Activated CD8-positive, alpha-beta memory T cell treated with anti-CD3 and anti-CD28 coated beads, Interleukin-2, amount 10 ng/mL, durations not matched to agents 7 days and 5 days (primary cell): ENCODE results near the gene ADSS1. TPM values are rescaled to one million over a fixed set of nuclear protein-coding genes. Genes with fewer than 3 reads are reported as not detected.
A peak's percentile ranks its signal among the peaks of the same experiment; 100 is the strongest.
"Not testable (repeated sequence)": the region's sequence is repeated elsewhere in the genome, so short reads cannot be mapped to it uniquely, and the experiment has no call there.

ENCODE experiments used
- ATAC-seq: fragments of 150-1000 bp; cut with Tn5 transposase; one replicate; pipeline ENCODE4 v1.10.0; 2021; ENCODE audit warnings: moderate library complexity
- CTCF ChIA-PET: fragments of 350-600 bp; sonication (Branson Sonifier 250); formaldehyde crosslinking; loops from one replicate; lab custom pipeline; 2021; ENCODE audit warnings: antibody characterized with exemption; lab: Charles Lee
- DNase-seq: peaks from one replicate; pipeline ENCODE4 v3.0.0-alpha.2; 2020
- H3K27ac Mint-ChIP-seq: one replicate; pipeline ENCODE4 v1.8.0; 2021; ENCODE audit warnings: mild to moderate bottlenecking, mixed read lengths
- H3K27me3 Mint-ChIP-seq: one replicate; pipeline ENCODE4 v1.8.0; 2021; ENCODE audit warnings: mixed read lengths
- H3K36me3 Mint-ChIP-seq: one replicate; pipeline ENCODE4 v1.8.0; 2021; ENCODE audit warnings: mild to moderate bottlenecking, mixed read lengths
- H3K4me1 Mint-ChIP-seq: one replicate; pipeline ENCODE4 v1.8.0; 2021; ENCODE audit warnings: mixed read lengths
- H3K4me3 Mint-ChIP-seq: one replicate; pipeline ENCODE4 v1.8.0; 2021; ENCODE audit warnings: mild to moderate bottlenecking, moderate library complexity, mixed read lengths
- H3K9me3 Mint-ChIP-seq: one replicate; pipeline ENCODE4 v1.8.0; 2022; ENCODE audit warnings: low read depth, mixed read lengths
- total RNA-seq, 2 experiments: library from RNA; stranded (reverse); gene quantifications; one replicate each; pipeline ENCODE4 v1.2.3, GENCODE V29; 2021

ADSS1 gene
- total RNA-seq, 2 experiments from 2014 or later: 2.5 to 3.5 TPM

DNA sequence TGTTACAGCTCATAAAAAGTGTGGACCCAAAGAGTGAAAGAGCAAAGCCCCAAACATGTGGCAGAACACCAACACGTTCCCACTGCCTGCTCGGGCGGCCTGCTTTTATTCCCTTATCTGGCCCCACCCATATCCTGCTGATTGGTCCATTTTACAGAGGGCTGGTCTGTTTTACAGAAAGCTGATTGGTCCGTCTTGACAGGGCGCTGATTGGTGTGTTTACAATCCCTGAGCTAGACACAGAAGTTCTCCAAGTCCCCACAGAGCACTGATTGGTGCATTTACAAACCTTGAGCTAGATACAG lies 26.7 kb downstream of the ADSS1 start:
- not testable (repeated sequence) for DNase-seq, ATAC-seq, H3K27me3 Mint-ChIP-seq, H3K9me3 Mint-ChIP-seq, H3K36me3 Mint-ChIP-seq, H3K27ac Mint-ChIP-seq
- Mint-ChIP-seq H3K4me1 (peaks cover 36% of the 10 kb centered on the region), H3K4me3 (peak overlapping the region; percentile 47)
- CTCF ChIA-PET: interaction anchor here (1.0 to 1.2 kb wide), 2 partner anchors 18 to 75 kb away, joined by 3 read pairs; no protein-coding TSS in a partner anchor

- CTCF ChIA-PET: interaction anchor here (0.5 to 8.9 kb wide), 21 partner anchors 12 to 729 kb away, joined by 3 to 76 read pairs (median 3); partner anchors contain the start of genes ADSS1 and ZBTB42
- H3K27ac Mint-ChIP-seq: peak overlapping the region; percentile 89
- peaks cover 36% of the 10 kb centered on the region for H3K4me1 Mint-ChIP-seq
- peak overlapping the region; percentile 87 for H3K4me3 Mint-ChIP-seq
- peaks cover 13% of the 10 kb centered on the region for H3K36me3 Mint-ChIP-seq
- DNase-seq: peak; percentile 50
- H3K9me3 Mint-ChIP-seq: no peaks in the 10 kb centered on the region
- no peak for ATAC-seq
- H3K27me3 Mint-ChIP-seq: no peaks in the 10 kb centered on the region
Observed at GRCh38 chr14:104751539-104752422, 27.8 kb downstream of the ADSS1 start.

DNA sequence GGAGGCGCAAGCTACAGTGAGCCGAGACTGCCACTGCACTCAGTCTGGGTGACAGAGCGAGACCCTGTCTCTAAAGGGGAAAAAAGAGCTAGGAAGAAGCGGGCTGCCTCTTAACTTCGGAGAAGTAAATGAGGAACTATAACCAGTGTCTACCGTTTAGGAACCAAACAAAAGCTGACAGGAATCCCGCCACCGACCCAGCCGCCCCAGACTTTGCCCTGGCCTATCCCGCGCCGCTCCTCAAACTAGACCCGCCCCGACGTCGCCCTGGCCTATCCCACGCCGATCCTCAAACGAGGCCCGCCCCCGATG lies 28.4 kb downstream of the ADSS1 start:
- Mint-ChIP-seq H3K27ac (peak overlapping the region; percentile 89), H3K4me1 (peaks cover 41% of the 10 kb centered on the region), H3K9me3 (no peaks in the 10 kb centered on the region), H3K36me3 (peaks cover 13% of the 10 kb centered on the region), H3K4me3 (peak overlapping the region; percentile 87), H3K27me3 (no peaks in the 10 kb centered on the region)
- CTCF ChIA-PET: interaction anchor here (0.5 to 8.9 kb wide), 21 partner anchors 9 to 832 kb away, joined by 3 to 76 read pairs (median 3); partner anchors contain the start of genes ADSS1 and ZBTB42
- DNase-seq (no peak), ATAC-seq (peak; percentile 4)

- Mint-ChIP-seq H3K36me3 (peaks cover 15% of the 10 kb centered on the region), H3K27me3 (no peaks in the 10 kb centered on the region), H3K27ac (peak within 1 kb of the TSS; percentile 89)
Observed at GRCh38 chr14:104752735-104753527, 28.9 kb downstream of the ADSS1 start, which contains the start of gene SIVA1. Gene SIVA1 (plus strand): TSS chr14:104753147. CDS start chr14:104753202, 55 bp downstream.

GRCh38 chr14:104753528-104754212 lies 29.6 kb downstream of the ADSS1 start:
- peaks cover 45% of the 10 kb centered on the region for H3K4me1 Mint-ChIP-seq
- CTCF ChIA-PET: interaction anchor here (1.1 to 8.9 kb wide), 9 partner anchors 10 to 73 kb away, joined by 3 to 76 read pairs (median 4); no protein-coding TSS in a partner anchor
- DNase-seq (peak; percentile 49), ATAC-seq (no peak)
- peak overlapping the region; percentile 87 for H3K4me3 Mint-ChIP-seq
- H3K36me3 Mint-ChIP-seq: peaks cover 15% of the 10 kb centered on the region
- peak overlapping the region; percentile 84 for H3K27ac Mint-ChIP-seq
- H3K27me3 Mint-ChIP-seq: no peaks in the 10 kb centered on the region
- H3K9me3 Mint-ChIP-seq: no peaks in the 10 kb centered on the region

More at GRCh38 chr14:104752735-104753527, 28.9 kb downstream of the ADSS1 start, which contains the start of gene SIVA1:
- Mint-ChIP-seq H3K4me3 (peak within 1 kb of the TSS; percentile 87), H3K9me3 (no peaks in the 10 kb centered on the region), H3K4me1 (peaks cover 45% of the 10 kb centered on the region)
- peak; percentile 100 for DNase-seq
- CTCF ChIA-PET: interaction anchor here (0.5 to 8.9 kb wide), 21 partner anchors 10 to 833 kb away, joined by 3 to 76 read pairs (median 3); partner anchors contain the start of genes ADSS1 and ZBTB42
- ATAC-seq: peak; percentile 94

DNA sequence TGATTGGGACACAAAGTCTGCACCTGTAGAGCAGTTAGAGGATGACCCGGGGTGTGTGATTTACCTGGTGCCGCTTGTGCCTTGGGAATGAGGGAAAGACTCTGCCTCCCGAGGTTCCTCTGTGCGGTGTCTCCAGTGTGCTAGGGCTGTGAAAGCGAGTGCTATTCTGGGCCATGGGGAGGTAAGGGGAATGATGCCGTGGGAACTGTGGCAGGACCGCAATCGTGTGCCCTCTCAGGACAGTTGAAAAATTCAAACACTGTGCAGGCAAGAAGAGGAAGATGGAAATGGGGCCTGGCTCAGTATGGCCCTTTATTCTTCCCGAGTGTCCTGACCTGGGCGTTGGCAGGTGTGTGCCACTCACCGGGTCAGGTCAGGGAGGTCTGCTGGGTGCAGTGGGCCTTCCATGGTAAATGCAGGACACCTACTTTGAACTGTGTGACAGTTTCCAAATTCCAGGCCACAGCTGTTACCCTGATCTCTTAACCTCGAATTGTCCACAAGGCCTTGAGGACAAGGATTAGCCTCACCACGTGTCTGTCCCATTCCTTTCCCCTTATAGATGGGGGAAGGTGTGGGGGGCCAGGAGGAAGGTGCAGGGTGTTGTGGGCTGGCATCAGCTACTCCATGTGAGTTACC lies 30.3 kb downstream of the ADSS1 start:
- CTCF ChIA-PET: interaction anchor here (1.1 to 8.9 kb wide), 5 partner anchors 9 to 72 kb away, joined by 3 to 76 read pairs (median 12); no protein-coding TSS in a partner anchor
- DNase-seq: no peak
- Mint-ChIP-seq H3K4me1 (peaks cover 45% of the 10 kb centered on the region), H3K9me3 (no peaks in the 10 kb centered on the region), H3K27me3 (no peaks in the 10 kb centered on the region), H3K4me3 (peak overlapping the region; percentile 87), H3K36me3 (peaks cover 17% of the 10 kb centered on the region), H3K27ac (peak overlapping the region; percentile 84)
- no peak for ATAC-seq

DNA sequence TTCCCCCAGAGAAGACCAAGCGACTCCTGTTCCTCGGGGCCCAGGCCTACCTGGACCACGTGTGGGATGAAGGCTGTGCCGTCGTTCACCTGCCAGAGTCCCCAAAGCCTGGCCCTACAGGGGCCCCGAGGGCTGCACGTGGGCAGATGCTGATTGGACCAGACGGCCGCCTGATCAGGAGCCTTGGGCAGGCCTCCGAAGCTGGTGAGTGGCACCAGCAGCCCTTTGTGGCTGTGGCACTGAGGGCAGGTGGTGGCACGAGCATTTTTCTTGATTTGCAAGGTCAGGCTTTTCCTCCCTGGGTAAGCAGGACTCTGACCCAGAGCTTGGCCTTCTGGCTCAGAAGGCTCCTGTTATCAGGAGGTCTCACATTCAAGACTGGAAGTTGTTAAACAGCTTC lies 31.6 kb downstream of the ADSS1 start:
- no peak overlapping the region for H3K27ac Mint-ChIP-seq
- peaks cover 42% of the 10 kb centered on the region for H3K4me1 Mint-ChIP-seq
- peaks cover 19% of the 10 kb centered on the region for H3K36me3 Mint-ChIP-seq
- no peaks in the 10 kb centered on the region for H3K9me3 Mint-ChIP-seq
- no peaks in the 10 kb centered on the region for H3K27me3 Mint-ChIP-seq
- DNase-seq (no peak), ATAC-seq (no peak)
- H3K4me3 Mint-ChIP-seq: no peak overlapping the region
- CTCF ChIA-PET: interaction anchor here (1.6 to 8.9 kb wide), 4 partner anchors 8 to 32 kb away, joined by 4 to 76 read pairs (median 9); partner anchors contain the start of gene ADSS1

GRCh38 chr14:104756477-104757237 lies 32.6 kb downstream of the ADSS1 start:
- ATAC-seq: no peak
- CTCF ChIA-PET: interaction anchor here (0.6 to 8.9 kb wide), 3 partner anchors 11 to 69 kb away, joined by 3 to 76 read pairs (median 6); partner anchors contain the start of gene ADSS1
- Mint-ChIP-seq H3K9me3 (no peaks in the 10 kb centered on the region), H3K36me3 (peaks cover 20% of the 10 kb centered on the region), H3K4me3 (no peak overlapping the region), H3K27ac (peak overlapping the region; percentile 77), H3K27me3 (no peaks in the 10 kb centered on the region), H3K4me1 (peaks cover 42% of the 10 kb centered on the region)
- DNase-seq: peak; percentile 70

- no peak for ATAC-seq
- Mint-ChIP-seq H3K4me1 (peaks cover 42% of the 10 kb centered on the region), H3K9me3 (no peaks in the 10 kb centered on the region), H3K4me3 (no peak overlapping the region), H3K27ac (peak overlapping the region; percentile 77), H3K27me3 (no peaks in the 10 kb centered on the region), H3K36me3 (peaks cover 22% of the 10 kb centered on the region)
- CTCF ChIA-PET: interaction anchor here (0.6 to 8.9 kb wide), 2 partner anchors 10 to 69 kb away, joined by 3 to 76 read pairs; no protein-coding TSS in a partner anchor
- DNase-seq: no peak
Observed at GRCh38 chr14:104757238-104757585, 33.2 kb downstream of the ADSS1 start.

- no peak overlapping the region for H3K4me3 Mint-ChIP-seq
- H3K9me3 Mint-ChIP-seq: no peaks in the 10 kb centered on the region
- CTCF ChIA-PET: interaction anchor here (8.9 kb wide), 1 partner anchor 9 kb away, joined by 76 read pairs; no protein-coding TSS in a partner anchor
- ATAC-seq (no peak), DNase-seq (no peak)
- H3K36me3 Mint-ChIP-seq: peaks cover 24% of the 10 kb centered on the region
- no peaks in the 10 kb centered on the region for H3K27me3 Mint-ChIP-seq
- H3K27ac Mint-ChIP-seq: peak overlapping the region; percentile 40
- H3K4me1 Mint-ChIP-seq: peaks cover 42% of the 10 kb centered on the region
Observed at GRCh38 chr14:104757681-104758392, 33.8 kb downstream of the ADSS1 start.
